Stimulated activated CD8-positive, alpha-beta memory T cell treated with anti-CD3 and anti-CD28 coated beads, Interleukin-7, amount 100 ng/mL, for 1 hour (primary cell): ENCODE measurements around the gene OPCML.

Experiments
- DNase-seq, 2 donors: peaks; one replicate each; pipeline ENCODE4 v3.0.0-alpha.2; 2020; ENCODE audit warnings: low read depth in 2 of 2

OPCML gene

GRCh38 chr11:133078012-133078411 lies 454.3 kb downstream of the OPCML start:
- DNase-seq = no peak

GRCh38 chr11:133075351-133075750 lies 456.9 kb downstream of the OPCML start:
- no peak for DNase-seq

GRCh38 chr11:133072858-133073582 lies 459.3 kb downstream of the OPCML start:
- DNase-seq = no peak

GRCh38 chr11:133072378-133072777 lies 459.9 kb downstream of the OPCML start:
- DNase-seq = no peak

DNA sequence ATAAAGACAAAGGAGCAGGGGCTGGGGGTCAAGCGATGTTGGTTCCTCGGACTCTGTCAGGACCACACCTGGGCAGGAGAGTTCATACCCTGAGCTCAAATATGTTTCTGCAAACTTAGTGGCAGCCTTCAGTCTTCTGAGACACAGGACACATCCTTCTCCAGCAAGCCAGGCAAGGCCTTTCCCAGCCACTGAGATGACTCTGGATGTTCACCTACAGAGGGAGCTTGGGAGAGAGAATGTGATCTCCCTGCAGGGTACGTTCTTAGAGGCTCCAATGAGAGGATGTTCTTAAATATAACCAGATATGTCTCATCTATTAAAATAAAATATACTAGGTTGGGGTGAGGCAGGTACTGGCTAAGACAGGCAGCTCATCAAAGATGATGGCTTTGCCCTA lies 461.5 kb downstream of the OPCML start:
- DNase-seq = no peak

- DNase-seq = no peak
Measured at GRCh38 chr11:133070021-133070713, 462.1 kb downstream of the OPCML start.

GRCh38 chr11:133065847-133066485 lies 466.3 kb downstream of the OPCML start:
- DNase-seq = no peak

DNA sequence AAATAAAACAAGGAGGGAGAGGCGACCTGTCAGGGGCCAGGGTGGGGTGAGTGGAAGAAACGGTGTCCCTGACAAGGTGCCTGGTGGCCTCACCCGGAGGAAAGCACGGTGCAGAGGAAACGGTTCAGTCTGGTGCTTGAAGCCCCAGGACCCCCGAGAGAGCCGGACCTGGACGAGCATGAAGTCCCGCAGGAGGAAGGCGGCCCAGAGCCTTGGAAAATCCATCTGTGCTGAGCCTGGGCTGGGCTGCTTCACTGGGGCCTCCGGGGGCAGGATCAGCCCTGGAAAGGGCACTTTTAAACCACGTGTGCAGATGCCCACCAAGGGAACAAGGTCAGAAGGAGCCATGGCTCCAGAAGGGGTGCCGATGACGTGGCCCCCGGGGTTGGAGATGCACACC lies 467.3 kb downstream of the OPCML start:
- DNase-seq = no peak

GRCh38 chr11:133064152-133064877 lies 468.0 kb downstream of the OPCML start:
- DNase-seq = no peak

DNA sequence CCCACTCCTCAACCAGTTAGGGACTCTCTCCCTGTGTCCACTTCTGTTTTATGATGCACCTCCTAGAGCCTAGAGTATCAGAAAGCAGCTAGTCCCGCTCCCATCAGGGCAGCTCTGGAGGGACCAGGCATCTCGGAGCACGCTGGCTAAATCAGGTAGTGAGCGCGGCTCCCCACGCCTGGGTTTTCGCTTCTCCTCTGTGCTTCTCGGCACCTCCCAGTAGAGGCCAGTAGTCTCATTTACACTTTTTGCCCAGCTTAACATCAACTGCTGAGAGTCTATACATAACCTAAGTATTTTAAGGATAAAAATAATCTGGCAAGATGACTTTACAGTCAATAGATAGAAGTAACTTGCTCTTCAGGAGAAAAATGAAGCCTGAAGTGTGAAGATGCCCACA lies 473.8 kb downstream of the OPCML start:
- no peak for DNase-seq

- no peak for DNase-seq
Measured at GRCh38 chr11:133053124-133053776, 479.1 kb downstream of the OPCML start.

GRCh38 chr11:133052537-133052936 lies 479.8 kb downstream of the OPCML start:
- no peak for DNase-seq

DNA sequence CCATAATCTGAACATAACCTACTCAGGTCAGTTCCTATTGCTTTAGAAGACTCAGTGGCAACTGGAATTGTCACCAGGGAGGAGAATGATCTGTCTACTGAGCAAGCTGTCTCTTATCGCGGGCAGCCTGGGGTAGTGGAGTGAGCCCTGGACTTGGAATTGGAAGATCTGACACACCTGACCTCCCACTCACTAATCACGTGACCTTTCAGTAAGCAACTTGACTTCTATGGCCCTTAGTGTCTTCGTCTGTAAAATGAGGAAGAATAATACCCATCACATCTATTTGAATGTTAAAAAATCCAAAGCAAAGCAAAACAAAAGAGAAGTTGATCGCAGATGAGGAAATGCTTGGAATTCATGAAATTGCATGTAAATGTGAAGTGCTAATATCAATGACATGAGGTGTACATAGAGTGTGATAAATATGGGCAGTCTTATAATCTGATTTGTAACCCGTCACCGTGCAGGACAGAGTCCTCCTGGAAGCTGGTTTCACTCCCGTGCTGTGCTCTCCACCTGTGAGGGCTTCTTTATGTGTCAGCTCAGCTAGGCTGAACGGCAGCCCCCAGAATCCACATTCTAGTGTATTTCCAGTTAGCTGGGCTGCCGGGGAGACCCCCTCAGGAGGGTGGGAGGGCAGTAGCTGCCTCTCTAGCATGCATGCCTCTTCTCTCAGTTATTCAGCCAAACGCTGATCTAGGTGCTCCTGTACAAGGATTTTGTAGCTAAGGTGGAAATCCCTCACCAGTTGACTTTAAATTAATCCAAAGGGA lies 482.9 kb downstream of the OPCML start:
- no peak for DNase-seq

GRCh38 chr11:133048270-133048669 lies 484.0 kb downstream of the OPCML start:
- DNase-seq = no peak

- DNase-seq = no peak
Measured at GRCh38 chr11:133047771-133048115, 484.6 kb downstream of the OPCML start.

DNA sequence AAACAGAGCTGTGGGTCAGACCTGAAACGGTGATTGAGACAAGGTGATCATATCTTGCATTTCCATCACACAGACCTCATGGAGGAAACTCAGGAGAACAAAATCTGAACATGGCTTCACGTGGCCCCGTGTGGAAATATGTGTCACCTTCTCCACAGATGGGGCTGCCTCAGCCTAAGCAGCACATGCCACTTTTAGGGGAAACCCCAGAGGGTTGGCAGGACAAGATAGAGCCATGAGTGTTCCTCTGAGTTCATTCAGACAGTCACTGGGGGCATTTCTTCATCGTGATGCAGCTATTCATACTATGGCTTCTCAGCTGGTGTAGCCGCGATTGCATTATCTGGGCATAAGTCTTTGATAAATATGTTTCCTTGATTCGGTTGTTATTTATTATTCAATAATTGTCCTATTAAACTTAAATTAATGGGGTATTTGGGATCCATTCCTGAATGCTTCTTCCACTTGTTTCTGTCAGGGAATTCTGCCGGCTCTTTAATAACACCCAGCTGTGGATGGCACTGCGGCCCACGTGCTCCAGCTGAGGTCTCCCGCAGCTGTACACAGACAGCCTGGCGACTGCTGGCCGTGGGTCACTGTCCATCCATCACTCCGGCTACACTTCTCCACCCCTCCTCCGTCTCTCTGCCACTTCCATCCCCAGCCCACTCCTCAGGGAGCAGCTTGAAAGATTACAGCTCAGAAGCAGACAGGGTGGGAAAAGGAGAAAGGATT lies 485.1 kb downstream of the OPCML start:
- DNase-seq = no peak

DNA sequence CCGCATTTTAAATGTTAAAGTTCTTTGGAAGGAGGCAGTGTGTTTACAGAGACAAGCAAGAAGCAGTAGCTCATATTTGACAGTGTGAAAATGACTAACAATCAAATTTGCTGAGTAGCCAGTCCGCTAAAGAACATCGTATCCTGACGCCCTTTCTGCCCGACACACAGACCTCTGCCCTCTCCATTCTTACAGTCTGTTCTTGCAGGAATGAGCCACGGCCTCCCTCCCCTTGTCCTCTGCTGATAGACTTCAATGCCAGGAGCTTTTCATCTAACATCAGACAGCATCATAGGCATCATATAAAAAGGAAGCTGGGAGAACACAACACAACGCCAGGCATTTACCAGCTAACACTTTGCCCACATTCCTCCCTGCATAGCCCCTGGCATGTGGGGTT lies 486.0 kb downstream of the OPCML start:
- no peak for DNase-seq

DNA sequence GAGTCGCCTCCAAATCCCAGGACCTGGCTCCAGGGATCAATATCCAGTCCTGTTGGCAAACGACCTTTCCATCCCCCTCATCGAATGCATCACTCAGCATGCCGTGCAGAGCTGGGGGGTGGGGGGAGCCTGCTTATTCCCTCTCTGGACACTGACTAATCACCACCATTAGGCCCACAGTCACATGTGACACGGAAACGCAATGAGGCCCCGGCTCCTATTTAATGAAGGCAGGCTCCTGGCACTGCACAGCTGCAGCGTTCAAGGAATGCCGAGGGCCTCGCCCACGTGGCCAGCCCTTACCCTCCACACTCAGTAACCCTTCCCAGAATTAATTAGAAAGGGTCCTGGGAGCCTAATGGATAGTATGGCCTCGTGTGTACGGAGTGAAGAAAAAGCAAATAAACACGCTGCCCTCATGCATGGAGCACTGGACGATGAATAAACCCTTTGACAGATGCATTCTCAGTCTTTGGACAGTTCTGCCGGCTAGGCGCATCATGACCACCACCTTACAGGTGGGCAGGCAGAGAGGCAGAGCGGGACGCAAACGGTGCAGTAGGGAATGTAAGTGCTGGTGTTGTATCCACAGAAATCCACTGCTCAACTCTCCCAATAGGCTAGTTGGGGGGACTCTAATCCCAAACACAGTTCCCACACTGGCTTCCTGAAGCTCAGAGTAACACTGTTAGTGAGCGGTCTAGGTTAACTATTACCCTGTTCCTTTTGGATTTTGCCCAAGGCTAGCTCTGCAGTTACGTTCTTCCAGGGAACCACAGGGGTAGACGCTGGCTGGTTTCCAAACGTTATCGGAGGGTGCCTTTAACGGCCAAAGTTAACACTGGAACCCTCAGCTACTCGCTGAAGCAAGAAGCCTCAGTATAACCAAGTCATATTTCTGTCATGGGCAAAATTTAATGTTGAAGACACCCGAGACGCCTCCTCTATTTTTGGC lies 490.1 kb downstream of the OPCML start:
- DNase-seq = no peak

- DNase-seq = no peak
Measured at GRCh38 chr11:133041181-133041580, 491.1 kb downstream of the OPCML start.
